Glutamatergic neuron (in vitro differentiated cells): ENCODE data around the gene ITM2C. TPM values are rescaled to one million over a fixed set of nuclear protein-coding genes. Genes with fewer than 3 reads are reported as not detected.

ENCODE experiments used
- DNase-seq: peaks from one replicate; pipeline ENCODE4 v3.0.0; 2022
- H3K27ac Mint-ChIP-seq: one replicate; pipeline ENCODE4 v1.8.0; 2020; ENCODE audit warnings: mild to moderate bottlenecking, mixed read lengths, inconsistent platforms; ENCODE audit not compliant: unreplicated experiment
- H3K27me3 Mint-ChIP-seq: one replicate; pipeline ENCODE4 v1.8.0; 2020; ENCODE audit warnings: mild to moderate bottlenecking, moderate library complexity, mixed read lengths, inconsistent platforms; ENCODE audit not compliant: unreplicated experiment
- H3K36me3 Mint-ChIP-seq: one replicate; pipeline ENCODE4 v1.8.0; 2020; ENCODE audit warnings: mild to moderate bottlenecking, mixed read lengths, inconsistent platforms; ENCODE audit not compliant: unreplicated experiment
- H3K4me1 Mint-ChIP-seq: one replicate; pipeline ENCODE4 v1.8.0; 2020; ENCODE audit warnings: mild to moderate bottlenecking, low read depth, mixed read lengths, inconsistent platforms; ENCODE audit not compliant: unreplicated experiment
- H3K4me3 Mint-ChIP-seq: one replicate; pipeline ENCODE4 v1.8.0; 2020; ENCODE audit warnings: mild to moderate bottlenecking, mixed read lengths, inconsistent platforms; ENCODE audit not compliant: unreplicated experiment
- H3K9me3 Mint-ChIP-seq: one replicate; pipeline ENCODE4 v1.8.0; 2020; ENCODE audit warnings: mild to moderate bottlenecking, moderate library complexity, mixed read lengths, inconsistent platforms; ENCODE audit not compliant: unreplicated experiment
- CTCF ChIP-seq: fragments of 200-600 bp; sonication (generic); IDR thresholded peaks from one replicate; pipeline ENCODE4 v1.5.0; 2021; ENCODE audit not compliant: partially characterized antibody, unreplicated experiment
- total RNA-seq: library from RNA; stranded (reverse); fragmentation: NEBNext Ultra II Directional; extraction: Animal tissue kit (Norgen Biotek cat#: 25700); gene quantifications from one replicate; pipeline ENCODE4 v1.2.1, GENCODE V29; 2021; ENCODE audit not compliant: unreplicated experiment

The ITM2C gene
- total RNA-seq, 1 donor from 2014 or later: 72.0 TPM

DNA sequence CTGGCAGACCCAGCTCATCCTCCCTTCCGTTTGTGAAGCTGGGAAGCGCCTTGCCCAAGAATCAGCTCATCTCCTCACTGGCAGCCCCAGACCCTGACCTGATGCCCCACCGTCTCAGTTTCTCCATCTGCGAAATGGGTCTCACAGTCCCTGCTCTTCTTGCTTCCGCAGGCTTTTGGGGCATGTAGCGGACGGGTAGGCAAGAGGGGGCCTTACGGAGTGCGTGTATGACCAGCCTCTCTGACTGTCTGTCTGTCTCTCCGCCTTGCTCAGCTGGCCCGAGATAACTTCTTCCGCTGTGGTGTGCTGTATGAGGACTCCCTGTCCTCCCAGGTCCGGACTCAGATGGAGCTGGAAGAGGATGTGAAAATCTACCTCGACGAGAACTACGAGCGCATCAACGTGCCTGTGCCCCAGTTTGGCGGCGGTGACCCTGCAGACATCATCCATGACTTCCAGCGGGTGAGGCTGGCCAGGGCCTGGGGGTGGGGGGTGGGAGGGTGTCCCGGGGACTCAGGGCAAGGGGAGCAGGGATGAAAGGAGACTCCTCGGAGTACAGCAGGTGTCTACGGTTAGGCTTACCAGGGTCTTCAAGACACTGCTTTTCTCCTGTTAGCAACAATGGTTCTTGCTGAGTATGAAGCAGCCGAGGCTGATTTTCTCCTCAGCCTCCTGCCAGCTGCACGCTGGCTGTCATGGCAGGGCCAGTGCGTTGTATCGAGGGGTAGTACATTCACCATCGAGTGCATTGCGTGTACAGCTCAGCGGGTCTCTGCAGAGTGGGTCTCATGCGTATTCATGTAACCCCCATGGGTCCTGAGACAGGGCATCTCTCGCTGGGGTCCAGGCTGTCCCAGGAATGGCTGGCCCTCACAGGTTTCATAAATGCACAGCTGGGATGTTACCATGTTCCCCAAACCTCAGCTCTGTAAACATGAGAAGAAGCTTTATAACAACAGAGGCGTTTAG lies 10.9 kb downstream of the ITM2C start:
- no peak for DNase-seq
- H3K4me1 Mint-ChIP-seq: peaks cover 6% of the 10 kb centered on the region
- peaks cover 5% of the 10 kb centered on the region for H3K36me3 Mint-ChIP-seq
- H3K27me3 Mint-ChIP-seq: peaks cover 14% of the 10 kb centered on the region
- no peak overlapping the region for H3K27ac Mint-ChIP-seq
- no peak for TF ChIP-seq CTCF
- no peak overlapping the region for H3K4me3 Mint-ChIP-seq
- no peaks in the 10 kb centered on the region for H3K9me3 Mint-ChIP-seq

- Mint-ChIP-seq H3K27me3 (peaks cover 14% of the 10 kb centered on the region), H3K4me3 (no peak overlapping the region), H3K4me1 (peaks cover 3% of the 10 kb centered on the region), H3K36me3 (peaks cover 5% of the 10 kb centered on the region), H3K9me3 (peaks cover 2% of the 10 kb centered on the region), H3K27ac (no peak overlapping the region)
- DNase-seq: no peak
- TF ChIP-seq CTCF: no peak
These were observed 12.5 kb downstream of the ITM2C start for GRCh38 chr2:230877116-230877758.

DNA sequence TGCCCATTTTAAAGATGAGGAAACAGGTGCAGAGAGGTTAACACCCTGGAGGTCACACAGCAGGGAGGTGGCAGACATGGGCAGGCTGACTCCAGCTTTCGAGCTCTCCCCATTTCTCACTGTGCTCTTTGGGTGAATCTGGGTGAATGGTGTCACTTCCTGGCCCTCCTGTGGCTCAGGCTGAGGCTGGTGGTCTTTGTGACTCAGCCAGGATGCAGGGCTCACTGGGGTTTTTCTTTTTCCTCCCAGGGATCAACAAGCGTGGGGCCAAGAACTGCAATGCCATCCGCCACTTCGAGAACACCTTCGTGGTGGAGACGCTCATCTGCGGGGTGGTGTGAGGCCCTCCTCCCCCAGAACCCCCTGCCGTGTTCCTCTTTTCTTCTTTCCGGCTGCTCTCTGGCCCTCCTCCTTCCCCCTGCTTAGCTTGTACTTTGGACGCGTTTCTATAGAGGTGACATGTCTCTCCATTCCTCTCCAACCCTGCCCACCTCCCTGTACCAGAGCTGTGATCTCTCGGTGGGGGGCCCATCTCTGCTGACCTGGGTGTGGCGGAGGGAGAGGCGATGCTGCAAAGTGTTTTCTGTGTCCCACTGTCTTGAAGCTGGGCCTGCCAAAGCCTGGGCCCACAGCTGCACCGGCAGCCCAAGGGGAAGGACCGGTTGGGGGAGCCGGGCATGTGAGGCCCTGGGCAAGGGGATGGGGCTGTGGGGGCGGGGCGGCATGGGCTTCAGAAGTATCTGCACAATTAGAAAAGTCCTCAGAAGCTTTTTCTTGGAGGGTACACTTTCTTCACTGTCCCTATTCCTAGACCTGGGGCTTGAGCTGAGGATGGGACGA lies 13.2 kb downstream of the ITM2C start:
- no peak overlapping the region for H3K4me3 Mint-ChIP-seq

DNA sequence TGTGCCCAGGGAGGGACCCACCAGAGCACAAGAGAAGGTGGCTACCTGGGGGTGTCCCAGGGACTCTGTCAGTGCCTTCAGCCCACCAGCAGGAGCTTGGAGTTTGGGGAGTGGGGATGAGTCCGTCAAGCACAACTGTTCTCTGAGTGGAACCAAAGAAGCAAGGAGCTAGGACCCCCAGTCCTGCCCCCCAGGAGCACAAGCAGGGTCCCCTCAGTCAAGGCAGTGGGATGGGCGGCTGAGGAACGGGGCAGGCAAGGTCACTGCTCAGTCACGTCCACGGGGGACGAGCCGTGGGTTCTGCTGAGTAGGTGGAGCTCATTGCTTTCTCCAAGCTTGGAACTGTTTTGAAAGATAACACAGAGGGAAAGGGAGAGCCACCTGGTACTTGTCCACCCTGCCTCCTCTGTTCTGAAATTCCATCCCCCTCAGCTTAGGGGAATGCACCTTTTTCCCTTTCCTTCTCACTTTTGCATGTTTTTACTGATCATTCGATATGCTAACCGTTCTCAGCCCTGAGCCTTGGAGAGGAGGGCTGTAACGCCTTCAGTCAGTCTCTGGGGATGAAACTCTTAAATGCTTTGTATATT lies 14.0 kb downstream of the ITM2C start:
- peaks cover 5% of the 10 kb centered on the region for H3K36me3 Mint-ChIP-seq
- TF ChIP-seq CTCF: no peak
- no peak overlapping the region for H3K27ac Mint-ChIP-seq
- DNase-seq: no peak
- H3K4me3 Mint-ChIP-seq: no peak overlapping the region
- H3K27me3 Mint-ChIP-seq: peaks cover 14% of the 10 kb centered on the region
- peaks cover 3% of the 10 kb centered on the region for H3K4me1 Mint-ChIP-seq
- H3K9me3 Mint-ChIP-seq: peaks cover 2% of the 10 kb centered on the region

More for the DNA sequence above, 13.2 kb downstream of the ITM2C start:
- Mint-ChIP-seq H3K36me3 (peaks cover 5% of the 10 kb centered on the region), H3K9me3 (peaks cover 2% of the 10 kb centered on the region), H3K27ac (no peak overlapping the region), H3K27me3 (peaks cover 14% of the 10 kb centered on the region), H3K4me1 (peaks cover 3% of the 10 kb centered on the region)
- no peak for DNase-seq
- TF ChIP-seq CTCF: no peak
